Choroid plexus epithelial cell (primary cell): ENCODE data around the gene RCC1.
A peak's percentile ranks its signal among the peaks of the same experiment; 100 is the strongest.
"Not testable (repeated sequence)": the region's sequence is repeated elsewhere in the genome, so short reads cannot be mapped to it uniquely, and the experiment has no call there.

Source experiments
- DNase-seq: peaks from one replicate; pipeline ENCODE4 v3.0.0-alpha.2; 2010; ENCODE audit warnings: low read depth
- H3K4me3 ChIP-seq: 2 replicates; pipeline ENCODE4 v1.5.1; 2011; ENCODE audit warnings: low read depth, mild to moderate bottlenecking, control low read depth, low read length, moderate library complexity
- CTCF ChIP-seq: conservative IDR thresholded peaks from 2 replicates; pipeline ENCODE4 v1.5.1; 2011; ENCODE audit warnings: low read depth, mild to moderate bottlenecking, control low read depth, inconsistent platforms, low read length, moderate library complexity

Gene RCC1

DNA sequence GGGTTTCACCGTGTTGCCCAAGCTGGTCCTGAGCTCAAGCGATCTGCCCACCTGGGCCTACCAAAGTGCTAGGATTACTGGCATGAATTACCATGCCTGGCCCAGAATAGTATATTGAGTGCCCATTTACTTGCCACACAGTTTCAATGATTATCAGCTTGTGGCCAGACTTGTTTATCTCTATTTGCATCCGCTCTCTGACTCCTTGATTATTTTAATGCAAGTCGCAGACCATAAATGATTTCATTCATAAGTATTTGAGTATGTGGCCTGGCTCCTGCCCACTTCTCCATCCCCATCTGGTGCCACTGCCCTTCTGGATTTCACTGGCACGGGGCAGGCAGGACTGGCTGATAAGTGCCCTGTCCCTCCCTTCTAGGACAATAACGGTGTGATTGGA, 28.8 kb downstream of the RCC1 start:
- no peak for DNase-seq
- H3K4me3 ChIP-seq: no peak overlapping the region
- no peak for TF ChIP-seq CTCF

GRCh38 chr1:28535180-28535579, 29.3 kb downstream of the RCC1 start:
- DNase-seq: no peak
- no peak overlapping the region for H3K4me3 ChIP-seq
- no peak for TF ChIP-seq CTCF

DNA sequence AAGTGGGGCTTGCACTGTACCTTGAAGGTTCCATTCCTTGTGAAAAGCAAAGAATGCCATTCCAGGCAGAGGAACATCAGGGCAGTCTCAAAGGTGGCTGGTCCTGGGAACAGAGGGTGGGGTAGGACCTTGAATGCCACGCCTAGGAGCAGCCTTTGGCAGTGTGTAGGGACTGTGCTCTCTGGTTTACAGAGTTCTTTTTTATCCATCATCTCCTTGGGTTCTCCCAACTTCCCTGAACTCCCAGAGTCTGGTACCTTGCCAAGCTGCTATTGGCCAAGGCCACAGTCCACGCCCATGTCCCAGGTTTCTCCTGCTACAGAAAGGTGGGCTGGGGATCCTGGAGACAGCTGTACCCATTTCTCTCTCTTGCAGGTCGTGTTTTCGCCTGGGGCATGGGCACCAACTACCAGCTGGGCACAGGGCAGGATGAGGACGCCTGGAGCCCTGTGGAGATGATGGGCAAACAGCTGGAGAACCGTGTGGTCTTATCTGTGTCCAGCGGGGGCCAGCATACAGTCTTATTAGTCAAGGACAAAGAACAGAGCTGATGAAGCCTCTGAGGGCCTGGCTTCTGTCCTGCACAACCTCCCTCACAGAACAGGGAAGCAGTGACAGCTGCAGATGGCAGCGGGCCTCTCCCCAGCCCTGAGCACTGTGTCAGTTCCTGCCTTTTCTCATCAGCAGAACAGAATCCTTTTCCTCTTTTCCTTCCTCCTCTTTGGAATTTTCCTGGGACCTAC, 31.8 kb downstream of the RCC1 start:
- no peak overlapping the region for H3K4me3 ChIP-seq
- TF ChIP-seq CTCF: no peak
- DNase-seq: no peak

GRCh38 chr1:28538286-28538685, 32.4 kb downstream of the RCC1 start:
- no peak overlapping the region for H3K4me3 ChIP-seq
- TF ChIP-seq CTCF: no peak

DNA sequence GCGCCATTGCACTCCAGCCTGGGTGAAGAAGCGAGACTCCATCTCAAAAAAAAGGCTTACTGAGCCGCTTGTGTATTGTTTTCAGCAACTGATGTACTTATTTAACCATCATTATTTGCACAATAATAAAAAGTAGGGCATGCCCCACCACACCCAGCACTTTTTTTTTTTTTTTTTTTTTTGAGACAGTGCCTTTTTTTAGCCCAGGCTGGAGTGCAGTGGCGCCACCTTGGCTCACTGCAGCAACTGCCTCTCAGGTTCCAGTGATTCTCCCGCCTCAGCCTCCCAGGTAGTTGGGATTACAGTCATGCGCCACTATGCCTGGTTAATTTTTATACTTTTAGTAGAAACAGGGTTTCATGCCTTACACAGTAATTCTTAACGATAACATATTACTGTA, 34.8 kb downstream of the RCC1 start:
- H3K4me3 ChIP-seq: no peak overlapping the region
- peak; percentile 4 for DNase-seq
- TF ChIP-seq CTCF: peak; percentile 28

More at GRCh38 chr1:28538286-28538685, 32.4 kb downstream of the RCC1 start:
- DNase-seq: no peak

DNA sequence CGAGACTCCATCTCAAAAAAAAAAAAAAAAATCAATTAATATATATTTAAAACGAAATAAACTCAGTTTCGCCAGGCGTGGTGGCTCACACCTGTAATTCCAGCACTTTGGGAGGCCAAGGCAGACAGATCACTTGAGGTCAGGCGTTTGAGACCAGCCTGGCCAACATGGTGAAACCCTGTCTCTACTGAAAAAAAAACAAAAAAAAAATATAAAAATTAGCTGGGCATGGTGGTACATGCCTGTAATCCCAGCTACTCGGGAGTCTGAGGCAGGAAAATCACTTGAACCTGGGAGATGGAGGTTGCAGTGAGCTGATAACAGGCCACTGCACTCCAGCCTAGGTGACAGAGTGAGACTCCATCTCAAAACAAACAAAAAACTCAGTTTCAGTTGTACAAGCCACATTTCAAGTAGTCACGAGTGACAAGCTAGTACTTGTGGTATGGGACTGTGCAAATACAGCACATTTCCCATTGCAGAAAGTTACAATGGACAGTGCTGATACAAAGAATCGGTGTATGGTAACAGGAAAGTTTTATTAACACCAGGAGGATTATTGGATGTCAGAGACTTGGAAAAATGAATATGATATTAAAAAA, 35.7 kb downstream of the RCC1 start:
- not testable (repeated sequence) for H3K4me3 ChIP-seq, DNase-seq

- no peak for TF ChIP-seq CTCF
- H3K4me3 ChIP-seq: no peak overlapping the region
- no peak for DNase-seq
Measured at GRCh38 chr1:28545246-28545628, 39.4 kb downstream of the RCC1 start.
